Measurements from ENCODE around the gene HMGA1. TPM values are rescaled to one million over a fixed set of nuclear protein-coding genes. Genes with fewer than 3 reads are reported as not detected.

HMGA1 gene
- total RNA-seq = 54.7 TPM
- long read RNA-seq, transcript HMGA1-201 (6 exons, 1,920 nt) = major isoform, 23 of 56 reads
- long read RNA-seq, transcript HMGA1-204 (6 exons, 1,887 nt) = minor isoform, 10 of 56 reads
- long read RNA-seq, transcript HMGA1-205 (5 exons, 2,159 nt) = minor isoform, 5 of 56 reads
- long read RNA-seq, partial matches to known transcripts = 14 of 56 reads
- long read RNA-seq, other reads (novel, unspliced or antisense) = 2 of 56 reads

GRCh38 chr6:34236443-34237315 is at the start of gene HMGA1:
Gene HMGA1 (plus strand): TSS chr6:34236873. CDS start chr6:34240781, 3,908 bp downstream.
- ATAC-seq = peak; percentile 86

GRCh38 chr6:34189806-34190503 is 46.7 kb upstream of the HMGA1 start:
- no peak overlapping the region for H3K4me3 ChIP-seq
- H3K36me3 ChIP-seq = no peaks in the 10 kb centered on the region
- TF ChIP-seq, protein P1, sequence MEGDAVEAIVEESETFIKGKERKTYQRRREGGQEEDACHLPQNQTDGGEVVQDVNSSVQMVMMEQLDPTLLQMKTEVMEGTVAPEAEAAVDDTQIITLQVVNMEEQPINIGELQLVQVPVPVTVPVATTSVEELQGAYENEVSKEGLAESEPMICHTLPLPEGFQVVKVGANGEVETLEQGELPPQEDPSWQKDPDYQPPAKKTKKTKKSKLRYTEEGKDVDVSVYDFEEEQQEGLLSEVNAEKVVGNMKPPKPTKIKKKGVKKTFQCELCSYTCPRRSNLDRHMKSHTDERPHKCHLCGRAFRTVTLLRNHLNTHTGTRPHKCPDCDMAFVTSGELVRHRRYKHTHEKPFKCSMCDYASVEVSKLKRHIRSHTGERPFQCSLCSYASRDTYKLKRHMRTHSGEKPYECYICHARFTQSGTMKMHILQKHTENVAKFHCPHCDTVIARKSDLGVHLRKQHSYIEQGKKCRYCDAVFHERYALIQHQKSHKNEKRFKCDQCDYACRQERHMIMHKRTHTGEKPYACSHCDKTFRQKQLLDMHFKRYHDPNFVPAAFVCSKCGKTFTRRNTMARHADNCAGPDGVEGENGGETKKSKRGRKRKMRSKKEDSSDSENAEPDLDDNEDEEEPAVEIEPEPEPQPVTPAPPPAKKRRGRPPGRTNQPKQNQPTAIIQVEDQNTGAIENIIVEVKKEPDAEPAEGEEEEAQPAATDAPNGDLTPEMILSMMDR (IDR thresholded peaks at IDR 0.05) = no peak
- DNase-seq (peak; percentile 65), ATAC-seq (peak; percentile 55)
- intact Hi-C loops (cut with DNase I) = no loop called here
- no peaks in the 10 kb centered on the region for H3K9me3 ChIP-seq
- no peaks in the 10 kb centered on the region for H3K27me3 ChIP-seq
- H3K27ac ChIP-seq = no peak overlapping the region
- H3K4me1 ChIP-seq = no peaks in the 10 kb centered on the region

More at GRCh38 chr6:34236443-34237315, at the start of gene HMGA1:
- no peaks in the 10 kb centered on the region for H3K9me3 ChIP-seq
- H3K27ac ChIP-seq = peak within 1 kb of the TSS; percentile 89
- H3K4me3 ChIP-seq = peak within 1 kb of the TSS; percentile 77
- H3K27me3 ChIP-seq = no peaks in the 10 kb centered on the region
- H3K36me3 ChIP-seq = peaks cover 11% of the 10 kb centered on the region
- intact Hi-C loops (cut with DNase I) = no loop called here
- H3K4me1 ChIP-seq = peaks cover 9% of the 10 kb centered on the region
- peak; percentile 94 for DNase-seq
- TF ChIP-seq, protein P1 (IDR thresholded peaks at IDR 0.05) = no peak

GRCh38 chr6:34190504-34191122 is 46.1 kb upstream of the HMGA1 start:
- intact Hi-C loops (cut with DNase I) = no loop called here

GRCh38 chr6:34194772-34195171 is 41.9 kb upstream of the HMGA1 start:
- Histone ChIP-seq H3K4me3 (no peak overlapping the region), H3K36me3 (no peaks in the 10 kb centered on the region), H3K27me3 (no peaks in the 10 kb centered on the region), H3K9me3 (no peaks in the 10 kb centered on the region), H3K4me1 (no peaks in the 10 kb centered on the region), H3K27ac (no peak overlapping the region)
- intact Hi-C loops (cut with DNase I) = loop anchor here (5.0 kb wide), 1 partner anchor 218 kb away; no protein-coding TSS in a partner anchor
- TF ChIP-seq, protein P1 (IDR thresholded peaks at IDR 0.05) = no peak
- no peak for DNase-seq
- no peak for ATAC-seq

More at GRCh38 chr6:34190504-34191122, 46.1 kb upstream of the HMGA1 start:
- Histone ChIP-seq H3K9me3 (no peaks in the 10 kb centered on the region), H3K4me1 (no peaks in the 10 kb centered on the region), H3K4me3 (no peak overlapping the region), H3K27me3 (no peaks in the 10 kb centered on the region), H3K27ac (no peak overlapping the region), H3K36me3 (no peaks in the 10 kb centered on the region)
- DNase-seq = peak; percentile 54
- TF ChIP-seq, protein P1 (IDR thresholded peaks at IDR 0.05) = no peak
- no peak for ATAC-seq

GRCh38 chr6:34195726-34196115 is 41.0 kb upstream of the HMGA1 start:
- no peaks in the 10 kb centered on the region for H3K27me3 ChIP-seq
- DNase-seq = no peak
- TF ChIP-seq, protein P1 (IDR thresholded peaks at IDR 0.05) = no peak
- no peaks in the 10 kb centered on the region for H3K9me3 ChIP-seq
- no peak overlapping the region for H3K27ac ChIP-seq
- no peaks in the 10 kb centered on the region for H3K4me1 ChIP-seq
- H3K4me3 ChIP-seq = no peak overlapping the region
- H3K36me3 ChIP-seq = no peaks in the 10 kb centered on the region
- ATAC-seq = no peak
- intact Hi-C loops (cut with DNase I) = loop anchor here (5.0 kb wide), 1 partner anchor 217 kb away; no protein-coding TSS in a partner anchor
